ENCODE measurements around the gene GPR176.
"Not testable (repeated sequence)": the region's sequence is repeated elsewhere in the genome, so short reads cannot be mapped to it uniquely, and the experiment has no call there.

The GPR176 gene

DNA sequence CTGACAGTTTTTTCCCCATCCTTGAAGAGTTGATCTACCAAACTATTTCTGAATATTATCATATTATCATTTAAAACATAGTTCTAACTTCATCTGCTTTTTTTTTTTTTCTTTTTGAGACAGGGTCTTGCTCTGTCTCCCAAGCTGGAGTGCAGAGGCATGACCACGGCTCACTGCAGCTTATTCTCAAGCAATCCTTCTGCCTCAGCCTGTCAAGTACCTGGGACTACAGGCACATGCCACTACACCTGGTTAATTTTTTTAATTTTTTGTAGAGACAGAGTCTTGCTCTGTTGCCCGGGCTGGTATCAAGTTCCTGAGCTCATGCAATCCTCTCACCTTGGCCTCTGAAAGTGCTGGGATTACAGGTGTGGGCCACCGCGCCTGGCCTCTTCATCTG, 15.2 kb upstream of the GPR176 start:
- no peak for DNase-seq (ENCODE audit: low read depth)

DNA sequence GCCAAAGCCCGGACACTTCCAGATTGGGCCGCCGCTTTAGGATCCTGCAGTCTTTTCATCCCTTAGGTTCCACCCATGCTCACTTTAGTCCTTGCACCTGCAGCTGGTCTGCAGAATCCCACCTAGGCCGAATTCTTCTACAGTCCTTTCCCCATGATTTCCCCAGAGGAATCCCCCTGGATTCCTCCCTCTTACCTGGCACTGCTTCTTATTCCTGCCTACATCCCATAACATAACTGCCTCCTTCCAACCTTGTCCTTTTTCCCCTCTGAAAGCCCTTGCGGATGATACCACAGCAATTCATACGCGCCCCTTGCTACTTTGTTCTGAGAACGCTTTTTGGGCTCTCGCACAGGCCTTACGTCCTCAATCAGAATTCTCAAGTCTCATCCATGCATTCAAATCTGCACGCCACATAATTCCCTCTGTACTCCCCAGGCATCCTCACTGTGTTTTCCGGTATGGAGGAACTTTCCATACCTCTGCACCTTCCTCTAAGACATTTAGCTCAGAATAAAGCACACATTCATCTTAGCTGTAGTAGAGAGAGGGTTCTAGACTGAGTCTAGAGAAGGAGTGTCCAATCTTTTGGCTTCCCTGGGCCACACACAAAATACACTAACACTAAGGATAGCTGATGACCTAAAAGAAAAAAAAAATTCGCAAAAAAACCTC, 14.5 kb upstream of the GPR176 start:
- DNase-seq (ENCODE audit: low read depth), result no peak

DNA sequence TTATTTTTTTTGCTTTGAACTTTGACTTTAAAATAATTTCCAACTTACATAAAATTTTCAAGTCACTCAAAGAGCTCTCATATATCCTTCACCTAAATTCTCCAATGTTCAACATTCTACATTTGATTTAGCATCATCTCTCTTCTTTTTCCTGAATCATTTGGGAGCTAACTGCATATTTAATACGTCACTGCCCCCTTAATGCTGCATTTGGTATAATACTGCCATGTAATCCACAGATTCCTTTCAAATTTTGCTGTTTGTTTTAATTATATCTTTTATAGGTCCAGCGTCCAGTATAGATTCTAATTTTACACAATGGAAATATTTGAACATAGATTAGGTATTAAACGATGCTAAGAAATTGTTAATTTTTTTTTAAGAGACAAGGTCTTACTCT, 11.5 kb upstream of the GPR176 start:
- no peak for DNase-seq (ENCODE audit: low read depth)

DNA sequence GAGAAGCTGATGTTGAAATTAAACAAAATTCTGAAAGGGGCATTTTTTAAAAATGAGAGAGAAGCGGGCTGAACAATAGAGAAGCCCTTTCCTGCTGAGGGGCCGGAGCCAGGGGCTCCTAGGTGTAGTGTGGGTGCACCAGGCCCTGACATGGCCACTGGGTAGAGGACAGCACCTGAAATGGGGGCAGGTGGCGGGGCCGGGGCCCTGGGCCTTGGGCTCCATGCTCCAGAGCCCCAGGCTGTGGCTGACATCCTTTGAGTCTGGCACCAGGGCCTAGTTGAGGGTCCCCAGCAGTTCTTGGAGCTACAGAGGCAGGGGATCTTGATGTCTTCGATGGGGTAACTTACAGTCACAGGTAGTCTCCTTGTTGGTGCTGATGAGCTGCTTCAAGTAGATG, 6.5 kb upstream of the GPR176 start:
- no peak for DNase-seq (ENCODE audit: low read depth)

DNA sequence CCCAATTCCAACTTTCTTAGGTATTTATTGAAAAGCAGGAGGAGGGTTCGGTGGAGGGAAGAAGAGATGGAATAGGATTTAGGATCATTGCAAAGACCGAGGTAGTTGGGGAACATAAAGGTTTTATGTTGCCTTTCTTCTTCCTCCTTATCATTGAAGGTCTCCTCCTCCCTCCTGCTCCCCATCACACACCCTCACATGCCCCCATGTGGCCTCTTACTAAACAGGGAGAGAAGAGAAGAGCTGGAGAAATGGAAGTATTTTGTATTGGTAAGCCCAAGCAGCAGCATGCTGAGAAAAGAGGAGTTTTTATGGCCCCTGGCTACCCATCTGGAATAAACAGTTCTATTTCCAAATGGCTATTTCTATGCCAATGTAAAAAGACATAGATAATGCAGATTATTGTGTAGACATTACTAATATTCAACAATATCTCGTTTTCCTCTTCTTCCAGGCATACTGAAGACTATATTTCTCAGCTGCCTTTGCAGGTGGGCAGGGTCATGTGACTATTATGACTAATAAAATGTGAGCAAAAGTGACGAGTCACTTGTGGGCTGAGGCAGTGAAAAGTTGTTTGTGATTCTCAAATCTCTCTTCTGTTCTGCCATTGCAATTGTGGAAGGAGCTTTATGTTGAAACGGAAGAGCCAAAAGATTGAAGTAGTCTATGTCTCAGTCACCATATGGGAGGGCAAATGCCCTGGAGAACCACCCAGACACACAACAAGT, 5.2 kb upstream of the GPR176 start:
- no peak for DNase-seq (ENCODE audit: low read depth)

DNA sequence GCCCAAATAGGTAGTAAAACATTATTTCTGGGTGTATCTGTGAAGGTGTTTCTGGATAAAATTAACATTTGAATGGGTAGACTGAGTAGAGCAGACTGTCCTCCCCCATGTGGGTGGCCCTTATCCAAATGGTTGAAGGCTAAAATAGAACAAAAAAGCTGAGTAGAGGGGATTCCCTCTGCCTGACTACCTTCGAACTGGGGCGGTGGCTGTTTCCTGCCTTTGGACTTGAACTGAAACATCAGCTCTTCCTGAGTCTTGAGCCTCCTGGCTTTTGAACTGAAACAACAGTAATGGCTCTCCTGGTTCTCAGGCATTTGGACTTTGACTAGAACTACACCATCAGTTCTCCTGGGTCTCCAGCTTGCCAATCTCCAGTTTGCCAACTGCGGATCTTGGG, 4.4 kb upstream of the GPR176 start:
- no peak for DNase-seq (ENCODE audit: low read depth)

DNA sequence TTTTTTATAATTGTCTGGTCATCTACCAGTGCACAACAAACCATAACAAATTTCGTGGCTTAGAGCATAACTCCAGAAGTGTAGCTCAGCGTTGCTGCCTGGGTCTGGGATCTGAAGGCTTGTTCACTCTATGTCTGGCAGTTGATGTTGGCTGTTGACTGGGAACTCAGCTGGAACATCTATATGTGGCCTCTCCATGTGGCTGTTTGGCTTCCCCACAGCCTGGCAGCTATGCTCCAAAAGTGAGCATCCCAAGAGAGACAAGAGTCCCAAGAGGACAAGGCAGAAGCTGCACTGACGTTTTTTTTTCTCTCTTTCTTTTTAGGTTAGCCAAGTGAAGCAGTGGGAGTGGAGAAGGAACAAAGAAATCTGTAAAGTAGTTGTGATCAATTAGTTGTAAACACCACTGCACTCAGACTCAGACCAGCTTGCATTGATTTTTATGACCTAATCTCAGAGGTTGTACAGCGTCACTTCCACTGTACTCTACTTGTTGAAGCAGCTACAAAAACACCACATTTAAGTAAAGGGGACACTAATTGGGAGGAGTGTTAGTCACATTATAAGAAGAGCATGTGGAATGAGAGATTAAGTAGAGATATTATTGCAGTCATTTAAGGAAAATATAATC, 2.5 kb upstream of the GPR176 start:
- no peak for DNase-seq (ENCODE audit: low read depth)

DNA sequence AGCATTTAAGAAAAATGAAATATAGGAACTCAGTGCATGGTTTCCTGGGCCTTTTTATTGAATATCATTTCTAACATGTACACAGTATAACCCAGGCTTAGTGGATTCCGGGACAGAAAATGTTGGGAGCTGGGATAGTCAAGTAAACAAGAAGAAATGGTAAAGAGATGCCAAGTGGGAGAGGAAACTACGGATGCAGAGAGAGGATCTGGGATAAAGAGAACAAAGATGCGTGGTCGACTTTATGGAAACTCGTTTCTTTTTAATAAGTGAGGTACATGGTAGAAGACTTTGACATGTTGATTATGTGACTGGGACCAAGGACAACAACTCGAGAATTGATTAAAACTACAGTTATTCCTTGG, 1.2 kb upstream of the GPR176 start:
- no peak for DNase-seq (ENCODE audit: low read depth)

DNA sequence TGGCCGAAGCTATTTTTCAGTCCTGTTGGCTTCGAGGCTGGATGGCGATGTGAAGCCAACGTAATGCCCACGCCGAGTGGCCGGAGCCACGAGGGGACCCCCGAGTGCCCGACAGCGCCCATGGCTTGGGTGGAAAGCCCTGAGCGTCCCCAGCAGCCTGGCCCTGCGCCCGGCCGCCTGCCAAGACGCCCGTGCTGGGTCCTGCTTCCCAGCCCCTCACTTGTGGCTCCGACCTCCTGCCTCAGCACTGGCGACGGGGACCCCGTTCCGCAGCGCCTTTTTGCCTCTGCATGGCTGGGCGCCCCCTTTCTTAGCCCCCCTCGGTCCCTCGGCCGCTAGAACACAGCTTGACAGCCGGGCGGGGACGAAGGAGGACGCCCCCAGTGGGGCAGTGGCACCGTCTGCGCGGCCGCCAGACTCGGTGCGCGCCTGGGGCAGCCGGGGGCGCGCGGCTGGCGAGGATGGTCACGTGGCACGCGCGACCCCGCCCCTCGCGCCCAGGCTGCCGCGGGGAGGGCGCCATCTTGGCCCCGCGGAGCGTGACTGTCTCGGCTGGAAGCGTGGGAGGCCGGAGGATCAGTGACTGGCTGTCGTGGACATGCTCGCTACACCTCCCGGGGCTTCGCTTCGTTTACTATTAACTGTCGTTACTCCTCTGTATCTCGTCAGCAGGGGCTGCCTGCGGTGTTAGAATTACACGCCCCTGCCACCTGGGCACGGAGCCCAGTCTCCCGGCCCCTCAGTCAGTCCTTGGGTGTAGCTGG, 626 bp upstream of the GPR176 start:
- peak; percentile 58 for DNase-seq (ENCODE audit: low read depth)

DNA sequence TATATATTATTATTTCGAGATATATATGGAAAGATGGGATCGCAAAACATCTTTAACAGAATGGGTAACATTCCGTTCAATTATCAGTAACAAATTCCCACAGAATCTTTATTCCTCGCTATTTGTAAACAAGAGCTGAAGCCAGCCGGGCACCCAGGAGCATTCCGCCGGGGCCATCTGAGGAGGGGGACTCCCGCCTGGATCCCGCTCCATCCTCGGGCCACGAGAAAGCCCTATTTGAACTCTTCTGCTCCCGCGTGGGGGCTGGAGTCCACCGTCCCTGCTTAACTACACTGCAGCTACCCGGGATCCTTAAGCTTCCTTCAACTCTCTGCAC, 687 bp downstream of the GPR176 start:
- DNase-seq (ENCODE audit: low read depth), result no peak

DNA sequence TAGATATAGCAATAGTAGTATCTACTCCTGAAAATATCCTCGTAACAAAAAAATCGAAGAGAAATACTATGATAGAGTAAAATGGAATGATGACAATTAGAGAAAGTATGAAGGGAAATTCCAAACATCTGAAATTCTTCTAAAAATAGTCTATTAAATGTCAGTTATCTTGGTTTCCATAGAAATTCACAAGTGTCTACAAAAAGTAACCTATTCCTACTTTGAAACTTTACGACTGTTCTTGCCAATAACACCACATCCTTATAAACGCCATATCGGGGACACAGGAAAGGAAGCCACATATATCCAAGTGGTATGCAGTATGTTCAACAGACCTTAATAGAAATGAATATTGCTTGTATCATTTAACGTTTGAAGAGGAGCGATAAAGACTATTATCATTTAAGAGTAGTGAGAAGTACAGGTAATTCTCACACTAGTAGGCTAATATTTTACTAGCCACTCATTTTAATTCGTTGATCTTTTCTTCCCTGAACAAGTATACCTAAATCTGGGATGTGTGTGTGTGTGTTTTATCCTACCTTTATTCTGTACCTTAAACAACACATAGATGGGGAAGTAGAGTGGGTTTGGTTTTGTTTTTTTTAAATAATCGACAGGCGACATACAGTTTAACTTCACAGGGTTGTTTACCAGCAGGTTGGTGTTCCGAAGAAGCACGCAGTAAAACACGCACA, 1.2 kb downstream of the GPR176 start:
- DNase-seq (ENCODE audit: low read depth), result no peak

DNA sequence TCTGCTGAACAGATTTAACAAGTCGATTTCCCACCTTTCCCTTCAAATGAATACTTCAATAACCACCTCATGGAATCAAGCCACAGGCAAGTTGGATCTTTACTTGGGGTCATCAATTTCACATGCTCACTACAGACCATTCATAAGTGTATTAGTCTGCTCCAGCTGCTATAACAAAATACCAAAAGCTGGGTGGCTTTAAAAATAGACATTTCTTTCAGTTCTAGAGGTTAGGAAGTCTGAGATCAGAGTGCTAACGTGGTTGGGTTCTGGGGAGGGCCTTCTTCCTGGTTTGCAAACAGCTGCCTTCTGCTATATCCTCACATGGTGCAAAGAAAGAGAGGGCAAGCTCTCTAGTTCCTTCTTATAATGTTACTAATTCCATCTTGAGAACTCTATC, 5.1 kb downstream of the GPR176 start:
- DNase-seq (ENCODE audit: low read depth), result no peak

DNA sequence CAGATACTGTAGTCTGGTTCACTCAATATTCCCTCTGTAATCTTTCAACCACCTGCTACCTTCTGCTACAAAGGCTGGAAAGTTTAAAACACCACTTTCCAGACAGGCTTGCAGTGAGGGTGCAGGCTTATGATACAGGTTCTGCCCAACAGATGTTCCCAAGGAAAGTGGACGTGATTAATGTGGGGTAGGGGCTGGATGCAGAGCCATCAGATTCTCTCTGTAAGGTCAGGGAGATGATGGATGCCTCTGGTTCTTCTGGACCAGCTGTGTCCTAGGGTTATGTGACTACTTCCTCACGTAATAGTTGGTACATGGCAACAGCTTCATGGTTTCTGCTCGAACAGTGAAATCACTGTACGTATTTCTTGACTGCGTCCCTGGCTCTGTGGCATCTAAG, 11.1 kb downstream of the GPR176 start:
- no peak for DNase-seq (ENCODE audit: low read depth)

DNA sequence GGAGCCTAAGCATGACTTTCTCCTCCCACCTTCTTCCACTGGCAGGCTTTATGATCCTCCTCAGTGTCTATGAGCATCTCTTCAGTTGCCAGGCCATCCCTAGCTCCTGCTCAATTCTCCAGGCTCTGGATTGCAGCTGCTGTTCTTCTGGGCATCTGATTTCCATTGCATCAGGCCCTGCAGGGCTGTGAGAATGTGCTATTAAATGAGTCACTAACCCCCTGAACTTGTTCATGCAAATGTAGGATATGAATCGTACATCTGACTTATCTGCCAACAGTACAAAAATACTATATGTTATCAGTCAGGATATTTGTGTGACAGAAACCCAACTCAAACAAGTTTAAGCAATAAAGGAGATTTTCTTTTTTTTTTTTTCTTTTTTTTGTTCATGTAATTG, 11.9 kb downstream of the GPR176 start:
- DNase-seq (ENCODE audit: low read depth), result no peak

DNA sequence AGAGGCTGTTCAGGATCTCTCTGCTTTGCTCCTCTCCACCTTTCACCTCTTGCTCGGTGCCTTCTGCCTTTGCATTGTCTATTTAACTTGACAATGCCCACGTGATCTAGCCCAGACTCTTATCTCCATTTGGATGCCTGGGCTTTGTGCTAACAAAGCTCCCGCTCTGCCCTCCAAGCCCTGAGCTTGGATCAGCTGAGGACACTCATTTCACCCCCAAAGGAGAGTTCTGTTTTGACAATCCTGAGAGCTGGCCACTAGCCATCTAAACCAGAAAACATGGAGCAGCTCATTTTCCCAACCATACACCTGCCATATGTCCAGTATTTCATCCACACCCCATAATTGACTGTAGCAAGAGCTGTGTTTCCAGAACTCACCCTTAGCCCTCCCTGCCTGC, 12.8 kb downstream of the GPR176 start:
- DNase-seq (ENCODE audit: low read depth), result no peak

DNA sequence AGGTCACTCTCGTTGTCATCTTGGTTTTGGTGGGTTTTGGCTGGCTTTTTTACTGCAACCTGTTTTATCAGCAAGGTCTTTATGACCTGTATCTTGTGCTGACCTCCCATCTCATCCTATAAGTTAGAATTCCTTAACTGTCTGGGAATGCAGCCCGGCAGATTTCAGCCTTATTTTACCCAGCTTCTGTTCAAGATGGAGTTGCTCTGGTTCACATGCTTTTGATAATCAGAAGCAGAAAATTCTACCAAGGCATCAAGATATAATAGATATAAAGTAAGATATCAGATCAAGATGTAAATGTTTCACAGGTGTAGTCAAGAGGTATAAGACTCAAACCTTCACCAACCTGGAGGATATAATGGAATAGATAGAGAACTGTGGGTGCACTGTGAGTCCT, 16.0 kb downstream of the GPR176 start:
- DNase-seq (ENCODE audit: low read depth), result no peak

DNA sequence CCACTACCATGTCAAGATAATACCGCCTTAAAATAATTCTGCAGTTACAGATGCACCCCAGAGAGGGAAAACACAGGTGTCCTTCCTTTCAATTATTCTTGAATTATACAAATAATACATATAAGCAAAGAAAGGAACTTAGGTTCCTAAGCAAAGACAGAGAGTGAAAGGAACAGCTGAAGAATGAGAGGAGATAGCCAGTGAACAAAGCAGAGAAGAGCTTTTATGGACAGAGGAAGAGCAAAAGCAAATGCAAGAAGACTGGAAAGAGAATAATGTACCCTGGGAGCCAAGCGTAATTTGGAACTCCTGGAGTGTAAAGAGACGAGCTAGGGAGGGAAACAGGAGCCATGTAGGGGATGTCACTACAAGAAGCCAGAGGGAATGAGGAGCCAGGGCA, 21.7 kb downstream of the GPR176 start:
- DNase-seq (ENCODE audit: low read depth), result no peak

DNA sequence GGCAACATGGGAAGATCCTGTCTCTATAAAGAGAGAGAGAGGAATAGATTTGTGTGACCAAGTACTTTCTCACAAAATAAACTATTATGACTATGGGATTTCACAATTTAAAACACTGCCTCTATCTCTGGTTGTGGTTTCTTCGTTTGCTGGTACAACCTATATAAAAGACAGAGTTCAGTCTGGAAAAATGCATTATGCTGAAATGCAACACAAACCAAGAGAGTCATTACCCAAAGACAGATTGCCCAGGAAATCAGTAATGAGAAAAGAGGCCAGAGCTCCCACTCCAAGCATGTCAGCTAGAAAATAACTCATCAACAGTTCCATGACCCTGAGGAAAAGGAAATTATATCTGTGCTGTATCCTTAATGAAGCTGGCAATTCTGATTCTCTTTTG, 23.2 kb downstream of the GPR176 start:
- DNase-seq (ENCODE audit: low read depth), result no peak

DNA sequence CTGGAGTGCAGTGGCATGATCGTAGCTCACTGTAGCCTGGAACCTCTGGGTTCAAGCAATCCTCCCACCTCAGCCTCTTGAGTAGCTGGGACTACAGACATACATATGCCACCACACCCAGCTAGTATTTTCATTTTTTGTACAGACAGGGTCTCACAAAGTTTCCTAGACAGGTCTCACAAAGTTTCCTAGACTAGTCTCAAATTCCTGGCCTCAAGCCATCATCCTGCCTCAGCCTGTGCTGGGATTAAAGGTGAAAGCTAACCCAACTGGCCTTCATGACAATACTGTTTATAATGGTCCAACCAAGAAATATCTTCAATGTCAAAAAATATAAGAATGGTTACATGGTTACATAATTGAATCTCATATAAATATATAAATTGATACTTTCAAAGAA, 24.0 kb downstream of the GPR176 start:
- DNase-seq (ENCODE audit: low read depth), result no peak

DNA sequence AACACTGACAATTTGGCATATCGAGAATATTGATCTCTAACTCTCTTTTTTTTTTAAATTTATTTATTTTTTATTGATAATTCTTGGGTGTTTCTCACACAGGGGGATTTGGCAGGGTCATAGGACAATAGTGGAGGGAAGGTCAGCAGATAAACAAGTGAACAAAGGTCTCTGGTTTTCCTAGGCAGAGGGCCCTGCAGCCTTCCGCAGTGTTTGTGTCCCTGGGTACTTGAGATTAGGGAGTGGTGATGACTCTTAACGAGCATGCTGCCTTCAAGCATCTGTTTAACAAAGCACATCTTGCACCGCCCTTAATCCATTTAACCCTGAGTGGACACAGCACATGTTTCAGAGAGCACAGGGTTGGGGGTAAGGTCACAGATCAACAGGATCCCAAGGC, 27.0 kb downstream of the GPR176 start:
- DNase-seq (ENCODE audit: low read depth), result not testable (repeated sequence)

DNA sequence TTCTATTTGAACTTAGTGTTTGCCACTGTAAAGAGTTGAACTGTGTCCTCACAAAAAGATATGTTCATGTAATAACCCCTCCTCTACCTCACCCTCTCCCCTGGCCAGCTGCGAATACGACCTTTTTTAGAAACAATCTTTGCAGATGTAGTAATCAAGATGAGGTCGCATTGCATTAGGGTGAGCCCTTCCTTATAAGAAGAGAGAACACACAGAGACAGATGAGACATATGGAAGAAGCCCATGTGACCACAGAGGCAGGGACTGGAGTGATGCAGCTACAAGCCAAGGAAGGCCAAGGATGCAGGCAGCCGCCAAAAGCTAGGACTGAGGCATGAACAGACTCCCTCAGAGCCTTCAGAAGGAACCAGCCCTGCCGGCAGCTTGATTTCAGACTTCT, 27.6 kb downstream of the GPR176 start:
- DNase-seq (ENCODE audit: low read depth), result no peak

DNA sequence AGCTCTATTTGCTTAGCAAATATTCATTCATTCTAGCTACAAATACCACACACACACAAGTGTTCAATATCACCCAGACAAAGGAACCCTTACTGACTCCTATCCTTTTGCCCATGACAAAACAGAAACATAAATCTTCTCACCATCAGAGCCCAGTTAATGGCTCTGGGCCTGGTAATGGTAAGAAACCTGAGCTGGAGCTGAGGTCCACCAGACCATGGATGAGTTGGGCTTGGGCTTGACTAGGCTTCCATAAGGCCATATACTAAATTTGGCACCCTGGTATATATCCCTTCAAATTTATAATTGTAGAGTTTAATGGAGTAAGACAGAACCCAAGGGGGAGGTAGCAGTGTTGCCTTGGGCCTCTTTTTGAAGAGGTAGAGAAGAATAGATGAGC, 29.4 kb downstream of the GPR176 start:
- DNase-seq (ENCODE audit: low read depth), result no peak

DNA sequence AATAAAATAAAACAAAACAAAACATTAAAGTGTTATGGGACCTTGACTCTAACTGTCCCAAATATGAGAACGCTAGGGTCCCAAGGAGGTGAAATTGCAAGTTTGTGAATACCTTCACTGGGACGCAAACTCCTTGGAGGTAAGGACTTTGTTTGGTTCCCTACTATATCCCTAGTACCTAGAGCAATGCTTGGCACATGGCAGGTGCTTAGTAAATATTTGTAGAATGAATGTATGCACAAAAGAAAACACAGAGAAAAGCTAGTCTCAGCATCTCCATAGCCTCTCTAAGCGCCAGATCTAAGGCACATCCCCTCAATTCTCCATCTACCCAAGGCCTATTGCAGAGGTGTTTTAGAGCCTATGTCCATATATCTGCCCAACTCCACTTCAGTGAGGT, 30.5 kb downstream of the GPR176 start:
- DNase-seq (ENCODE audit: low read depth), result no peak

Data from activated T-helper 1 cell treated with Interleukin-2 at 50 U/mL for 16 hours (primary cell).